Liver (tissue), 9 donors: Measurements from ENCODE around the gene SRPX2. TPM values are rescaled to one million over a fixed set of nuclear protein-coding genes. Genes with fewer than 3 reads are reported as not detected.

ENCODE experiments used
- DNase-seq: peaks from one replicate; pipeline ENCODE4 v3.0.0-alpha.2; 2017; ENCODE audit warnings: low spot score
- H3K27ac ChIP-seq, 2 donors: one replicate each; pipeline ENCODE4 v1.7.0; 2013; ENCODE audit warnings: inconsistent platforms in 2 of 2, low read length in 2 of 2, control low read depth in 1 of 2, low read depth in 1 of 2, mild to moderate bottlenecking in 1 of 2
- H3K27me3 ChIP-seq, 4 donors: one replicate each; pipeline versions ENCODE4 v1.6.1 to v1.7.0; 2013; ENCODE audit warnings: low read length in 3 of 4, inconsistent platforms in 1 of 4, mild to moderate bottlenecking in 1 of 4, moderate library complexity in 1 of 4; ENCODE audit not compliant: control insufficient read depth in 4 of 4, insufficient read depth in 4 of 4
- H3K36me3 ChIP-seq, 4 donors: one replicate each; pipeline versions ENCODE4 v1.6.1 to v1.7.0; 2013; ENCODE audit warnings: low read length in 3 of 4, mild to moderate bottlenecking in 3 of 4, low read depth in 1 of 4, moderate library complexity in 1 of 4; ENCODE audit not compliant: control insufficient read depth in 4 of 4, insufficient read depth in 3 of 4
- H3K4me1 ChIP-seq, 4 donors: one replicate each; pipeline versions ENCODE4 v1.6.1 to v1.7.0; 2013; ENCODE audit warnings: low read length in 3 of 4, mild to moderate bottlenecking in 3 of 4, moderate library complexity in 1 of 4; ENCODE audit not compliant: control insufficient read depth in 4 of 4, insufficient read depth in 4 of 4
- H3K4me3 ChIP-seq, 3 donors: one replicate each; pipeline versions ENCODE4 v1.6.1 to v1.7.0; 2013; ENCODE audit warnings: low read length in 3 of 3, control low read depth in 1 of 3, low read depth in 1 of 3, mild to moderate bottlenecking in 1 of 3
- H3K9ac ChIP-seq, 2 donors: one replicate each; pipeline ENCODE4 v1.7.0; 2013; ENCODE audit warnings: low read length in 2 of 2, mild to moderate bottlenecking in 2 of 2, moderate library complexity in 2 of 2, control low read depth in 1 of 2, low read depth in 1 of 2
- H3K9me3 ChIP-seq, 4 donors: one replicate each; pipeline versions ENCODE4 v1.6.1 to v1.7.0; 2013; ENCODE audit warnings: low read length in 3 of 4; ENCODE audit not compliant: control insufficient read depth in 4 of 4
- CTCF ChIP-seq: fragments of 150-350 bp; IDR thresholded peaks from 2 replicates; pipeline ENCODE4 v1.5.1; 2017; ENCODE audit warnings: improper control_type of control experiment, low read depth, low read length; ENCODE audit not compliant: missing input control
- EGR1 ChIP-seq, 2 donors: IDR thresholded peaks; 2 replicates each; pipeline ENCODE4 v1.6.1; 2016 to 2018; ENCODE audit warnings: antibody characterized with exemption in 2 of 2, low read depth in 2 of 2
- FOXA1 ChIP-seq: IDR thresholded peaks from 2 replicates; pipeline ENCODE4 v1.6.1; 2016; ENCODE audit warnings: antibody characterized with exemption
- FOXA2 ChIP-seq: IDR thresholded peaks from 2 replicates; pipeline ENCODE4 v1.6.1; 2016; ENCODE audit warnings: antibody characterized with exemption
- GABPA ChIP-seq, 2 donors: IDR thresholded peaks in 1 of 2; conservative IDR thresholded peaks in 1 of 2; 2 replicates each; pipeline ENCODE4 v1.6.1; 2016; ENCODE audit warnings: antibody characterized with exemption in 2 of 2, mild to moderate bottlenecking in 1 of 2, moderate library complexity in 1 of 2
- HNF4A ChIP-seq, 2 donors: conservative IDR thresholded peaks; 2 replicates each; pipeline ENCODE4 v1.6.1; 2016; ENCODE audit warnings: antibody characterized with exemption in 2 of 2, mild to moderate bottlenecking in 2 of 2
- HNF4G ChIP-seq: IDR thresholded peaks from 2 replicates; pipeline ENCODE4 v1.6.1; 2016; ENCODE audit warnings: antibody characterized with exemption
- JUND ChIP-seq, 2 donors: IDR thresholded peaks; 2 replicates each; pipeline ENCODE4 v1.6.1; 2016; ENCODE audit warnings: antibody characterized with exemption in 2 of 2
- NR2F2 ChIP-seq: IDR thresholded peaks from 2 replicates; pipeline ENCODE4 v1.6.1; 2016; ENCODE audit warnings: antibody characterized with exemption
- RAD21 ChIP-seq, 2 donors: IDR thresholded peaks; 2 replicates each; pipeline ENCODE4 v1.6.1; 2016; ENCODE audit warnings: antibody characterized with exemption in 2 of 2, mild to moderate bottlenecking in 2 of 2
- REST ChIP-seq: IDR thresholded peaks from 2 replicates; pipeline ENCODE4 v1.6.1; 2016; ENCODE audit warnings: antibody characterized with exemption, mild to moderate bottlenecking
- RXRA ChIP-seq, 2 donors: IDR thresholded peaks; 2 replicates each; pipeline ENCODE4 v1.6.1; 2017 to 2018; ENCODE audit warnings: antibody characterized with exemption in 2 of 2, mild to moderate bottlenecking in 1 of 2
- SP1 ChIP-seq: IDR thresholded peaks from 2 replicates; pipeline ENCODE4 v1.6.1; 2018; ENCODE audit warnings: antibody characterized with exemption, mild to moderate bottlenecking
- TAF1 ChIP-seq: conservative IDR thresholded peaks from 2 replicates; pipeline ENCODE4 v1.6.1; 2016; ENCODE audit warnings: antibody characterized with exemption, mild to moderate bottlenecking
- YY1 ChIP-seq: IDR thresholded peaks from 2 replicates; pipeline ENCODE4 v1.6.1; 2016; ENCODE audit warnings: antibody characterized with exemption, mild to moderate bottlenecking
- ZBTB33 ChIP-seq: IDR thresholded peaks from 2 replicates; pipeline ENCODE4 v1.6.1; 2016; ENCODE audit warnings: antibody characterized with exemption
- WGBS: extraction: QIAGEN DNeasy Blood & Tissue Kit; methylation state at CpG from one replicate; pipeline ENCODE4 v1.1.7; 2013; 5-methylcytosine and 5-hydroxymethylcytosine counted together
- polyA plus RNA-seq, 2 donors: library from polyadenylated mRNA; stranded (reverse) in 1 of 2; unstranded in 1 of 2; fragments of 200-250 nt in 1 of 2; fragments of >200 nt in 1 of 2; fragmentation: Nextera tagmentation in 1 of 2; extraction: Ambion mirVana in 1 of 2; gene quantifications; one replicate each; pipeline versions ENCODE4 v1.2.1 to v1.2.3, GENCODE V29; 2013 to 2015
- total RNA-seq, 2 donors: library from RNA; depleted of rRNA; stranded (reverse); fragments of >200 nt; gene quantifications; one replicate each; pipeline ENCODE4 v1.2.3, GENCODE V29; 2014
- TF ChIP-seq, protein P1 (sequence below): IDR thresholded peaks from 2 replicates; pipeline ENCODE4 v1.6.1; 2016; ENCODE audit warnings: antibody characterized with exemption
- TF ChIP-seq, protein P2 (sequence below): IDR thresholded peaks from 2 replicates; pipeline ENCODE4 v1.6.1; 2016; ENCODE audit warnings: antibody characterized with exemption
- donor health status: healthy.
- donor health status: healthy.
- donor health status: healthy.
- donor health status: healthy.
- donor health status: healthy.

The SRPX2 gene
- total and polyA plus RNA-seq, 4 donors: 0.47 to 7.8 (median 4.7) TPM

- H3K27ac ChIP-seq: peak overlapping the region; percentile 84 to 95
- H3K9ac ChIP-seq: no peak overlapping the region
- H3K4me3 ChIP-seq: no peak overlapping the region
- no peak for DNase-seq
- H3K9me3 ChIP-seq: no peaks in the 10 kb centered on the region
- peaks cover 0 to 5% (median 0%) of the 10 kb centered on the region in 4 donors for H3K27me3 ChIP-seq
- WGBS: 52% methylated on average over 1 of the region's 1 CpG
- TF ChIP-seq RXRA (IDR thresholded peaks at IDR 0.05): peak; percentile 31 to 40
- TF ChIP-seq YY1: no peak
- peak; percentile 25 for TF ChIP-seq HNF4A (conservative IDR thresholded peaks at IDR 0.05)
- no peak for TF ChIP-seq REST
- TF ChIP-seq, protein P1, sequence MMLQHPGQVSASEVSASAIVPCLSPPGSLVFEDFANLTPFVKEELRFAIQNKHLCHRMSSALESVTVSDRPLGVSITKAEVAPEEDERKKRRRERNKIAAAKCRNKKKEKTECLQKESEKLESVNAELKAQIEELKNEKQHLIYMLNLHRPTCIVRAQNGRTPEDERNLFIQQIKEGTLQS: peak; percentile 78
- no peak for TF ChIP-seq NR2F2
- no peak for TF ChIP-seq HNF4G
- peak in 1 of 2 donors; percentile 7 for TF ChIP-seq RAD21 (IDR thresholded peaks at IDR 0.05)
- TF ChIP-seq SP1: peak; percentile 49
- H3K4me1 ChIP-seq: peaks cover 13 to 50% (median 36%) of the 10 kb centered on the region in 4 donors
- no peaks in the 10 kb centered on the region for H3K36me3 ChIP-seq
Measured at GRCh38 chrX:100650841-100651240, 6.8 kb downstream of the SRPX2 start.

DNA sequence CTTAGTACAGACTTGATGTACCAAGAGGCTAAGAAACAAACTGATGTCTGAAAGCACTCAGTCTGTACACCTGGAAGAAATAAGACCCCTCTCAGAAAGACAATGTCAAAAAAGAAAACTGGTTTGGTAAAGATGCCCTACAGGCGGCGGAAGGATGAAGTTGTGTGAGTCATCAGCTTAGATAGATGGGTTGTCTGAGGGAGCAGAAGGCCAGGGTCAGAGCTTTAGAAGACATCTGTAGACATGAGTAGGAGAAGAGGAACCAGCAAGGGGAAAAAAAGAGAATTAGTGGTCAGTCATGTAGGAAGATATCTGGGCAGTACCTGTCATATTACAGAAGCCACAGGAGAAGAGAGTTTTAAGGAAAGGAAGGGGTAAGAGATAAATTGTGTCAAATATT, 8.3 kb downstream of the SRPX2 start:
- Histone ChIP-seq H3K4me3 (no peak overlapping the region), H3K27me3 (no peaks in the 10 kb centered on the region), H3K4me1 (peaks cover 11 to 45% (median 31%) of the 10 kb centered on the region in 4 donors), H3K36me3 (no peaks in the 10 kb centered on the region), H3K9ac (no peak overlapping the region), H3K9me3 (no peaks in the 10 kb centered on the region), H3K27ac (no peak overlapping the region)
- 90% methylated on average over 2 of the region's 2 CpGs for WGBS
- DNase-seq: no peak
- TF ChIP-seq NR2F2 (no peak), GABPA (IDR thresholded peaks at IDR 0.05 in 1 of 2, conservative IDR thresholded peaks at IDR 0.05 in 1 of 2) (no peak), TAF1 (no peak), SP1 (no peak), JUND (IDR thresholded peaks at IDR 0.05) (no peak), FOXA2 (no peak), ZBTB33 (no peak), RAD21 (IDR thresholded peaks at IDR 0.05) (no peak), REST (no peak), CTCF (no peak), EGR1 (IDR thresholded peaks at IDR 0.05; ENCODE audit: low read depth in 2 of 2) (no peak), RXRA (IDR thresholded peaks at IDR 0.05) (no peak), YY1 (no peak), HNF4G (no peak), HNF4A (conservative IDR thresholded peaks at IDR 0.05) (no peak), FOXA1 (no peak)
- TF ChIP-seq, protein P2, sequence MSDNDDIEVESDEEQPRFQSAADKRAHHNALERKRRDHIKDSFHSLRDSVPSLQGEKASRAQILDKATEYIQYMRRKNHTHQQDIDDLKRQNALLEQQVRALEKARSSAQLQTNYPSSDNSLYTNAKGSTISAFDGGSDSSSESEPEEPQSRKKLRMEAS: no peak
- TF ChIP-seq, protein P1: no peak
